Loucy (cell line): ENCODE measurements around the gene PGP.

Source experiments
- CTCF ChIP-seq: fragments of 200-600 bp; sonication (generic); conservative IDR thresholded peaks from 2 replicates; pipeline ENCODE4 v1.5.1; 2014; ENCODE audit warnings: mild to moderate bottlenecking, antibody characterized with exemption, low read length
- EZH2phosphoT487 ChIP-seq: fragments of 200-600 bp; IDR thresholded peaks from 2 replicates; pipeline ENCODE4 v1.6.1; 2018; ENCODE audit warnings: antibody characterized with exemption, mild to moderate bottlenecking, moderate library complexity, borderline replicate concordance

GRCh38 chr16:2170587-2171435, 43.8 kb downstream of the PGP start:
- no peak for TF ChIP-seq CTCF
- no peak for TF ChIP-seq EZH2phosphoT487
